ENCODE measurements around the gene CLMP.
A peak's percentile ranks its signal among the peaks of the same experiment; 100 is the strongest.
"Not testable (repeated sequence)": the region's sequence is repeated elsewhere in the genome, so short reads cannot be mapped to it uniquely, and the experiment has no call there.

The CLMP gene

GRCh38 chr11:123129920-123130319, 65.1 kb downstream of the CLMP start:
- DNase-seq, result no peak

GRCh38 chr11:123125169-123125568, 69.9 kb downstream of the CLMP start:
- DNase-seq, result no peak

- DNase-seq, result no peak
Measured at GRCh38 chr11:123122852-123123251, 72.2 kb downstream of the CLMP start.

- no peak for DNase-seq
Measured at GRCh38 chr11:123122341-123122740, 72.7 kb downstream of the CLMP start.

GRCh38 chr11:123116486-123116885, 78.6 kb downstream of the CLMP start:
- DNase-seq, result no peak

- no peak for DNase-seq
Measured at GRCh38 chr11:123111465-123111864, 83.6 kb downstream of the CLMP start.

GRCh38 chr11:123110397-123110796, 84.7 kb downstream of the CLMP start:
- no peak for DNase-seq

- no peak for DNase-seq
Measured at GRCh38 chr11:123107945-123108495, 87.0 kb downstream of the CLMP start.

GRCh38 chr11:123104697-123105096, 90.4 kb downstream of the CLMP start:
- no peak for DNase-seq

GRCh38 chr11:123103326-123103980, 91.6 kb downstream of the CLMP start:
- DNase-seq, result peak; percentile 19

- DNase-seq, result no peak
Measured at GRCh38 chr11:123100379-123101085, 94.5 kb downstream of the CLMP start.

- DNase-seq, result no peak
Measured at GRCh38 chr11:123098990-123099389, 96.1 kb downstream of the CLMP start.

GRCh38 chr11:123093739-123094138, 101.3 kb downstream of the CLMP start:
- no peak for DNase-seq

- DNase-seq, result no peak
Measured at GRCh38 chr11:123091506-123091905, 103.5 kb downstream of the CLMP start.

- DNase-seq, result not testable (repeated sequence)
Measured at GRCh38 chr11:123090168-123090567, 104.9 kb downstream of the CLMP start.

- not testable (repeated sequence) for DNase-seq
Measured at GRCh38 chr11:123088896-123089295, 106.2 kb downstream of the CLMP start.

GRCh38 chr11:123087657-123088056, 107.4 kb downstream of the CLMP start:
- not testable (repeated sequence) for DNase-seq

GRCh38 chr11:123086305-123086704, 108.7 kb downstream of the CLMP start:
- no peak for DNase-seq

- DNase-seq, result no peak
Measured at GRCh38 chr11:123085497-123085896, 109.6 kb downstream of the CLMP start.

- no peak for DNase-seq
Measured at GRCh38 chr11:123084454-123084853, 110.6 kb downstream of the CLMP start.

GRCh38 chr11:123083623-123084029, 111.4 kb downstream of the CLMP start:
- peak; percentile 74 for DNase-seq

GRCh38 chr11:123082977-123083376, 112.1 kb downstream of the CLMP start:
- no peak for DNase-seq

- no peak for DNase-seq
Measured at GRCh38 chr11:123080015-123080414, 115.0 kb downstream of the CLMP start.

- DNase-seq, result no peak
Measured at GRCh38 chr11:123076484-123076883, 118.6 kb downstream of the CLMP start.
